ENCODE measurements around the gene GTF2I.
"Not testable (repeated sequence)": the region's sequence is repeated elsewhere in the genome, so short reads cannot be mapped to it uniquely, and the experiment has no call there.

Gene GTF2I

GRCh38 chr7:74783595-74783994 is 126.1 kb downstream of the GTF2I start:
- not testable (repeated sequence) for DNase-seq

- DNase-seq: peak; percentile 77
Measured at GRCh38 chr7:74788369-74789150, 131.0 kb downstream of the GTF2I start.

GRCh38 chr7:74789200-74789736 is 131.8 kb downstream of the GTF2I start:
- DNase-seq: not testable (repeated sequence)

DNA sequence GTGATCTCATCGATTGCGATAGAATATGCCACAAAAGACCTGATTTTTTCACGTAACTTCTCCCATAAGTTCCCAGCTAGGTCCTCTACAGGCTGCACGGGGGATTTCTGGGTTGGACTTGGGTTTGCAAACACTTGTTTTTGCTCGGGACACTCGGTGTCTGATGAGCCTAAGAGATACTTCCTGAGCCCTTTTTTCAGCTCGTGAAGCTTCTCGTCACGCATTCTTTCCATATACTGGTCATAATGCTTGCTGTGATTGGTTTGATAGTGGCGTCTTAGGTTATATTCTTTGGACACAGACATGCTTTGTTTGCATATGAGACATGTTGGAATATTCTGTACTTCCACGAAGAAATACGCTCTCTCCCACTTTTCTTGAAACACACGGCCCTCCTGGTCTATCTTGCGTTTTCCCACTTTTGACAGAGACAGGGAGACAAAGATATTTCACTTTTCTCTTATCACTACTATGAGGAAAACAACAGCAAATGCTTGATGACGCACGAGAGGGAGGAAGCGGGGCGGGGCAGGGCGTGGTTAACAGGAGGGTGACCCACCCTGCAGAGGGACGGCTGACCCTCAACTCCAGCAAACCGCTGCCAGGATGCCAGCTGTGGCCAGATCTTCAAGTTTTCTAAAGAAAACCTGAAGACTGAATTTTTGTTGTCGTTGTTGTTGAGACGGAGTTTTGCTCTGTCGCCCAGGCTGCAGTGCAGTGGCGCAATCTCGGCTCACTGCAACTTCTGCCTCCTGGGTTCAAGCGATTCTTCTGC is 140.5 kb downstream of the GTF2I start:
- DNase-seq: not testable (repeated sequence)

DNA sequence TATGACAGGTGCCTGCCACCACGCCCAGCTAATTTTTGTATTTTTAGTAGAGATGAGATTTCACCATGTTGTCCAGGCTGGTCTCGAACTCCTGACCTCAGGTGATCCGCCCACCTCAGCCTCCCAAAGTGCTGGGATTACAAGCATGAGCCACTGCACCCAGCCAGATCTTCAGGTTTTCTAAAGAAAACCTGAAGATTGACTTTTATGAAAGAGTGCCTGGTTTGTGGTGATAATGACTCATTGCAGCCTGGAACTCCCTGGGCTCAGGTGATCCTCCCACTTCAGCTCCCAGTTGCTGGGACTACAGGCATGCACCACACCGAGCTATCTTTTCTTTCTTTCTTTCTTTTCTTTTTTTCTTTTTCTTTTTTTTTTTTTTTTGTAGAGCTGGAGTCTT is 141.1 kb downstream of the GTF2I start:
- not testable (repeated sequence) for DNase-seq
